Measurements from ENCODE around the gene ZBED3. TPM values are rescaled to one million over a fixed set of nuclear protein-coding genes. Genes with fewer than 3 reads are reported as not detected.

ZBED3 gene
- total RNA-seq, 1 experiment from 2014 or later, result 7.0 TPM

DNA sequence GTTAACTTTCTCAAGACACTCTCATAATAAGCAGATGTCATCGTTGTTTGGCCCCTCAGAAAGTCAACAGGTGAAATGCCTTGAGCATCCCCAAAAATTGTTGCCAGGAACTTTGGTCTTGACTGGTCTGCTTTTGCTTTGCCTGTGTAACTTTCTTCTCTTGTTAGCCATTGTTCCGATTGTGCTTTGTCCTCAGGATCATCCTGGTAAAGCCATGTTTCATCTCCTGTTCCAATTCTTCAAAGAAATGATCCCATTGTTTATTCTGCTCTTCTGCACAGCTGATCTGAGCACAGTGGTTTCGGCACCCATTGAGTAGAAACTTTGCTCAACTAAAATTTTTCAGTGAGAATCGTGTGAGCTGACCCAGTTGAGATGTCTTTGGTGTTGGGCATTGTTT is 8.1 kb upstream of the ZBED3 start (continued):
- TF ChIP-seq MXD4 (CRISPR knock-in tag; IDR thresholded peaks at IDR 0.05; ENCODE audit: borderline replicate concordance), result no peak
- TF ChIP-seq, protein P1, sequence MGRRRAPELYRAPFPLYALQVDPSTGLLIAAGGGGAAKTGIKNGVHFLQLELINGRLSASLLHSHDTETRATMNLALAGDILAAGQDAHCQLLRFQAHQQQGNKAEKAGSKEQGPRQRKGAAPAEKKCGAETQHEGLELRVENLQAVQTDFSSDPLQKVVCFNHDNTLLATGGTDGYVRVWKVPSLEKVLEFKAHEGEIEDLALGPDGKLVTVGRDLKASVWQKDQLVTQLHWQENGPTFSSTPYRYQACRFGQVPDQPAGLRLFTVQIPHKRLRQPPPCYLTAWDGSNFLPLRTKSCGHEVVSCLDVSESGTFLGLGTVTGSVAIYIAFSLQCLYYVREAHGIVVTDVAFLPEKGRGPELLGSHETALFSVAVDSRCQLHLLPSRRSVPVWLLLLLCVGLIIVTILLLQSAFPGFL (CRISPR knock-in tag; IDR thresholded peaks at IDR 0.05; ENCODE audit: borderline replicate concordance), result no peak
- TF ChIP-seq, protein P2, sequence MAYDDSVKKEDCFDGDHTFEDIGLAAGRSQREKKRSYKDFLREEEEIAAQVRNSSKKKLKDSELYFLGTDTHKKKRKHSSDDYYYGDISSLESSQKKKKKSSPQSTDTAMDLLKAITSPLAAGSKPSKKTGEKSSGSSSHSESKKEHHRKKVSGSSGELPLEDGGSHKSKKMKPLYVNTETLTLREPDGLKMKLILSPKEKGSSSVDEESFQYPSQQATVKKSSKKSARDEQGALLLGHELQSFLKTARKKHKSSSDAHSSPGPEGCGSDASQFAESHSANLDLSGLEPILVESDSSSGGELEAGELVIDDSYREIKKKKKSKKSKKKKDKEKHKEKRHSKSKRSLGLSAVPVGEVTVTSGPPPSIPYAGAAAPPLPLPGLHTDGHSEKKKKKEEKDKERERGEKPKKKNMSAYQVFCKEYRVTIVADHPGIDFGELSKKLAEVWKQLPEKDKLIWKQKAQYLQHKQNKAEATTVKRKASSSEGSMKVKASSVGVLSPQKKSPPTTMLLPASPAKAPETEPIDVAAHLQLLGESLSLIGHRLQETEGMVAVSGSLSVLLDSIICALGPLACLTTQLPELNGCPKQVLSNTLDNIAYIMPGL (CRISPR knock-in tag; IDR thresholded peaks at IDR 0.05), result no peak

DNA sequence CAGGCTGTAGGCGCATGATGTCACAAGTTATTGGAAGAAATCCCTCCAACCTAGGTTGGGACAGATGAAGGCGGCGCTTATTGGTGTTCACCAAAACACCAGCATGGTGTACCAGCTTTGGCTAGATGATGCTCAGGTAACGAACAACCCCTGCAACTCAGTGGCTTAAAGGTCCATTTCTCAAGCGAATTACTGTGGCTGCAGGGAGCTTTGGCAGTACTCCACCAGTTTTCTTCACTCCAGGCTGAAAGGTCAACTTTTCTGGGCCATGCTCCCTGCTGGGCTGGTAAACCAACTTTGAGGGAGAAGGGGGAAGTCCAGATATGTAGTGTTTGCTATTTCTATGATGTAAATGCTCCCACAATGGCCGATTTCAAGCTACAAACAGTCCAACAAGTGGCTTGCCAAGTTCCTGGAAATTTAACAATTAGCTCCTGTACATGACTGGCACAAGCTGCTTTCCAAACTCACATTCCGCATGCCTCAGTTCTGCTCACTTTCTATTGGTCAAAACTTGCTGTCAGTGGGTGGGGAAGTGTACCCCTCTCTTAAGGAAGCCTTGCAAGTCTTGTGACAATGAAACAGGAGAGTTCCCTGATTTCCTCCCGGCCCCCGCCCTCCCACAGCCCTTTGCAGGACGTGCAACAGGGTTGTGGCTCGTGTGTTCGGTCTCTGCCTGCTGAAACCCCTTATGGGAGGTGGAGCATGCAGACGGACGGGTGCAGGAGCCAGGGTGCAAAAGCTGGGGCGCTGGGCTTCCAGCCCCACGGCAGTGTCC is 588 bp upstream of the ZBED3 start:
- DNase-seq (ENCODE audit: low spot score) (peak; percentile 19), ATAC-seq (peak; percentile 29)
- TF ChIP-seq, protein P3, sequence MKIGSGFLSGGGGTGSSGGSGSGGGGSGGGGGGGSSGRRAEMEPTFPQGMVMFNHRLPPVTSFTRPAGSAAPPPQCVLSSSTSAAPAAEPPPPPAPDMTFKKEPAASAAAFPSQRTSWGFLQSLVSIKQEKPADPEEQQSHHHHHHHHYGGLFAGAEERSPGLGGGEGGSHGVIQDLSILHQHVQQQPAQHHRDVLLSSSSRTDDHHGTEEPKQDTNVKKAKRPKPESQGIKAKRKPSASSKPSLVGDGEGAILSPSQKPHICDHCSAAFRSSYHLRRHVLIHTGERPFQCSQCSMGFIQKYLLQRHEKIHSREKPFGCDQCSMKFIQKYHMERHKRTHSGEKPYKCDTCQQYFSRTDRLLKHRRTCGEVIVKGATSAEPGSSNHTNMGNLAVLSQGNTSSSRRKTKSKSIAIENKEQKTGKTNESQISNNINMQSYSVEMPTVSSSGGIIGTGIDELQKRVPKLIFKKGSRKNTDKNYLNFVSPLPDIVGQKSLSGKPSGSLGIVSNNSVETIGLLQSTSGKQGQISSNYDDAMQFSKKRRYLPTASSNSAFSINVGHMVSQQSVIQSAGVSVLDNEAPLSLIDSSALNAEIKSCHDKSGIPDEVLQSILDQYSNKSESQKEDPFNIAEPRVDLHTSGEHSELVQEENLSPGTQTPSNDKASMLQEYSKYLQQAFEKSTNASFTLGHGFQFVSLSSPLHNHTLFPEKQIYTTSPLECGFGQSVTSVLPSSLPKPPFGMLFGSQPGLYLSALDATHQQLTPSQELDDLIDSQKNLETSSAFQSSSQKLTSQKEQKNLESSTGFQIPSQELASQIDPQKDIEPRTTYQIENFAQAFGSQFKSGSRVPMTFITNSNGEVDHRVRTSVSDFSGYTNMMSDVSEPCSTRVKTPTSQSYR (CRISPR knock-in tag; IDR thresholded peaks at IDR 0.05), result 0 out of 2 replicates have a peak, but pooled peaks have one; percentile 23
- TF ChIP-seq NFE2L1 (CRISPR knock-in tag; IDR thresholded peaks at IDR 0.05), result no peak
- Mint-ChIP-seq H3K27me3 (ENCODE audit: low read depth) (no peaks in the 10 kb centered on the region), H3K9me3 (peaks cover 14% of the 10 kb centered on the region), H3K4me1 (peaks cover 32% of the 10 kb centered on the region), H3K36me3 (peaks cover 18% of the 10 kb centered on the region), H3K4me3 (peak overlapping the region; percentile 98), H3K27ac (peak overlapping the region; percentile 95)
- ChIA-PET CTCF (interaction anchor here (0.8 to 4.1 kb wide), 5 partner anchors 10 to 405 kb away, joined by 3 to 42 read pairs (median 4); partner anchors contain the start of gene WDR41), POLR2A (interaction anchor here (2.0 kb wide), 1 partner anchor 57 kb away, joined by 9 read pairs; the partner anchor contains the start of gene AGGF1)

DNA sequence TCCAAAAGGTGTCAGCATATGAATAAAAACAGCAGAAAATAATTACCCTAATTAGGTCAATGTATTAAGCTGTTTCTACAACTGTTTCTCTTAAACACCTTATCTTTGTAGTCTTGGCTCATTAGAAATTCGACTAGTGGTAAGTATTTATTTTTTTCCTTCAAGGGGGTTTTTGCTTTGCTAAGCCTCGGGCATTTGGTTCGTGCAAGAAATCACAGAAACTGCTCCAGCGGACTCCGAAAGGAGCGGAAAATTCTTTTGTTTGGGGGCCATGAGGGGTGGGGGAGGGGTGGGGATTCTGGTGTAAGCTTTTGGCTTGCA is 757 bp downstream of the ZBED3 start:
- Mint-ChIP-seq H3K9me3 (peaks cover 18% of the 10 kb centered on the region), H3K4me1 (peaks cover 32% of the 10 kb centered on the region), H3K27ac (peak overlapping the region; percentile 100), H3K27me3 (ENCODE audit: low read depth) (no peaks in the 10 kb centered on the region), H3K4me3 (peak overlapping the region; percentile 98), H3K36me3 (peaks cover 23% of the 10 kb centered on the region)
- ChIA-PET POLR2A (interaction anchor here (0.6 to 2.0 kb wide), 5 partner anchors 9 to 279 kb away, joined by 3 to 9 read pairs (median 4); partner anchors contain the start of gene AGGF1), CTCF (interaction anchor here (0.7 to 4.1 kb wide), 4 partner anchors 9 to 405 kb away, joined by 3 to 42 read pairs (median 3); no protein-coding TSS in a partner anchor)
- no peak for DNase-seq (ENCODE audit: low spot score)
- TF ChIP-seq, protein P4, sequence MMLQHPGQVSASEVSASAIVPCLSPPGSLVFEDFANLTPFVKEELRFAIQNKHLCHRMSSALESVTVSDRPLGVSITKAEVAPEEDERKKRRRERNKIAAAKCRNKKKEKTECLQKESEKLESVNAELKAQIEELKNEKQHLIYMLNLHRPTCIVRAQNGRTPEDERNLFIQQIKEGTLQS (CRISPR knock-in tag; conservative IDR thresholded peaks at IDR 0.05), result no peak
- TF ChIP-seq, protein P5, sequence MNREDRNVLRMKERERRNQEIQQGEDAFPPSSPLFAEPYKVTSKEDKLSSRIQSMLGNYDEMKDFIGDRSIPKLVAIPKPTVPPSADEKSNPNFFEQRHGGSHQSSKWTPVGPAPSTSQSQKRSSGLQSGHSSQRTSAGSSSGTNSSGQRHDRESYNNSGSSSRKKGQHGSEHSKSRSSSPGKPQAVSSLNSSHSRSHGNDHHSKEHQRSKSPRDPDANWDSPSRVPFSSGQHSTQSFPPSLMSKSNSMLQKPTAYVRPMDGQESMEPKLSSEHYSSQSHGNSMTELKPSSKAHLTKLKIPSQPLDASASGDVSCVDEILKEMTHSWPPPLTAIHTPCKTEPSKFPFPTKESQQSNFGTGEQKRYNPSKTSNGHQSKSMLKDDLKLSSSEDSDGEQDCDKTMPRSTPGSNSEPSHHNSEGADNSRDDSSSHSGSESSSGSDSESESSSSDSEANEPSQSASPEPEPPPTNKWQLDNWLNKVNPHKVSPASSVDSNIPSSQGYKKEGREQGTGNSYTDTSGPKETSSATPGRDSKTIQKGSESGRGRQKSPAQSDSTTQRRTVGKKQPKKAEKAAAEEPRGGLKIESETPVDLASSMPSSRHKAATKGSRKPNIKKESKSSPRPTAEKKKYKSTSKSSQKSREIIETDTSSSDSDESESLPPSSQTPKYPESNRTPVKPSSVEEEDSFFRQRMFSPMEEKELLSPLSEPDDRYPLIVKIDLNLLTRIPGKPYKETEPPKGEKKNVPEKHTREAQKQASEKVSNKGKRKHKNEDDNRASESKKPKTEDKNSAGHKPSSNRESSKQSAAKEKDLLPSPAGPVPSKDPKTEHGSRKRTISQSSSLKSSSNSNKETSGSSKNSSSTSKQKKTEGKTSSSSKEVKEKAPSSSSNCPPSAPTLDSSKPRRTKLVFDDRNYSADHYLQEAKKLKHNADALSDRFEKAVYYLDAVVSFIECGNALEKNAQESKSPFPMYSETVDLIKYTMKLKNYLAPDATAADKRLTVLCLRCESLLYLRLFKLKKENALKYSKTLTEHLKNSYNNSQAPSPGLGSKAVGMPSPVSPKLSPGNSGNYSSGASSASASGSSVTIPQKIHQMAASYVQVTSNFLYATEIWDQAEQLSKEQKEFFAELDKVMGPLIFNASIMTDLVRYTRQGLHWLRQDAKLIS (CRISPR knock-in tag; IDR thresholded peaks at IDR 0.05; ENCODE audit: borderline replicate concordance), result no peak
- TF ChIP-seq CREB1 (CRISPR knock-in tag; IDR thresholded peaks at IDR 0.05) (no peak), OVOL2 (CRISPR knock-in tag; IDR thresholded peaks at IDR 0.05; ENCODE audit: borderline replicate concordance) (no peak)
- TF ChIP-seq, protein P6, sequence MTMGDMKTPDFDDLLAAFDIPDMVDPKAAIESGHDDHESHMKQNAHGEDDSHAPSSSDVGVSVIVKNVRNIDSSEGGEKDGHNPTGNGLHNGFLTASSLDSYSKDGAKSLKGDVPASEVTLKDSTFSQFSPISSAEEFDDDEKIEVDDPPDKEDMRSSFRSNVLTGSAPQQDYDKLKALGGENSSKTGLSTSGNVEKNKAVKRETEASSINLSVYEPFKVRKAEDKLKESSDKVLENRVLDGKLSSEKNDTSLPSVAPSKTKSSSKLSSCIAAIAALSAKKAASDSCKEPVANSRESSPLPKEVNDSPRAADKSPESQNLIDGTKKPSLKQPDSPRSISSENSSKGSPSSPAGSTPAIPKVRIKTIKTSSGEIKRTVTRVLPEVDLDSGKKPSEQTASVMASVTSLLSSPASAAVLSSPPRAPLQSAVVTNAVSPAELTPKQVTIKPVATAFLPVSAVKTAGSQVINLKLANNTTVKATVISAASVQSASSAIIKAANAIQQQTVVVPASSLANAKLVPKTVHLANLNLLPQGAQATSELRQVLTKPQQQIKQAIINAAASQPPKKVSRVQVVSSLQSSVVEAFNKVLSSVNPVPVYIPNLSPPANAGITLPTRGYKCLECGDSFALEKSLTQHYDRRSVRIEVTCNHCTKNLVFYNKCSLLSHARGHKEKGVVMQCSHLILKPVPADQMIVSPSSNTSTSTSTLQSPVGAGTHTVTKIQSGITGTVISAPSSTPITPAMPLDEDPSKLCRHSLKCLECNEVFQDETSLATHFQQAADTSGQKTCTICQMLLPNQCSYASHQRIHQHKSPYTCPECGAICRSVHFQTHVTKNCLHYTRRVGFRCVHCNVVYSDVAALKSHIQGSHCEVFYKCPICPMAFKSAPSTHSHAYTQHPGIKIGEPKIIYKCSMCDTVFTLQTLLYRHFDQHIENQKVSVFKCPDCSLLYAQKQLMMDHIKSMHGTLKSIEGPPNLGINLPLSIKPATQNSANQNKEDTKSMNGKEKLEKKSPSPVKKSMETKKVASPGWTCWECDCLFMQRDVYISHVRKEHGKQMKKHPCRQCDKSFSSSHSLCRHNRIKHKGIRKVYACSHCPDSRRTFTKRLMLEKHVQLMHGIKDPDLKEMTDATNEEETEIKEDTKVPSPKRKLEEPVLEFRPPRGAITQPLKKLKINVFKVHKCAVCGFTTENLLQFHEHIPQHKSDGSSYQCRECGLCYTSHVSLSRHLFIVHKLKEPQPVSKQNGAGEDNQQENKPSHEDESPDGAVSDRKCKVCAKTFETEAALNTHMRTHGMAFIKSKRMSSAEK (CRISPR knock-in tag; IDR thresholded peaks at IDR 0.05; ENCODE audit: borderline replicate concordance), result no peak
- ATAC-seq, result no peak
